Raji (cell line): ENCODE measurements around the gene CAB39.

Source experiments
- POLR2A ChIP-seq: IDR thresholded peaks from 2 replicates; pipeline ENCODE4 v1.6.1; 2011; ENCODE audit warnings: low read depth, low read length, control low read depth; ENCODE audit not compliant: insufficient read depth

CAB39 gene

DNA sequence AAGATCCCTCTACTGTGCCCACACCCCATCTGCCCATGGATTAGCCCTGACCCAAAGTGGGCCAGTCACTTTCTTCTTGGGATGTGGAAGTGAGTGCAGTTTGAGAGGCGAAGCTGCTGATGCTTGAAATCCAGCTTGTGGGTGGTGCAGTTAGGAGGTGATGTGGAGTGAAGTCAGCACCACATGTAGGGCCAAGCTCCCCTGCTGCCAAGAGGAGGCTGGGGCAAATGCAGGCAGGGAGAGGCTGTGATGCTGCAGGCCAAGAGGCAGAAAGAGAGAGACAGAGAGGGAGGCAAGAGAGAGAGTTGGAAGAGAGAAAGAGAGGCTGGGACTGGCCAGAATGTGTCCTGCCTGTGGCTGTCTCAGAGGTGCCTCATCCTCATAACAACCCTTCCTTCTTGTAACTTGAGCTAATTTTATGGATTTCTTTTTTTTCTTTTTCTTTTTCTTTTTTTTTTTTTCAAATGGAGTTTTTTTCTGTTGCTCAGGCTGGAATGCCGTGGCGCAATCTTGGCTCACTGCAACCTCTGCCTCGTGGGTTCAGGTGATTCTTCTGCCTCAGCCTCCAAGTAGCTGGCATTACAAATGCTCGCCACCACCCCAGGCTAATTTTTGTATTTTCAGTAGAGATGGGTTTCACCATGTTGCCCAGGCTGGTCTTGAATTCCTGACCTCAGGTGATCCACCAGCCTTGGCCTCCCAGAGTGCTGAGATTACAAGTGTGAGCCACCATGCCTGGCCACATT lies 35.3 kb upstream of the CAB39 start:
- no peak for TF ChIP-seq POLR2A

DNA sequence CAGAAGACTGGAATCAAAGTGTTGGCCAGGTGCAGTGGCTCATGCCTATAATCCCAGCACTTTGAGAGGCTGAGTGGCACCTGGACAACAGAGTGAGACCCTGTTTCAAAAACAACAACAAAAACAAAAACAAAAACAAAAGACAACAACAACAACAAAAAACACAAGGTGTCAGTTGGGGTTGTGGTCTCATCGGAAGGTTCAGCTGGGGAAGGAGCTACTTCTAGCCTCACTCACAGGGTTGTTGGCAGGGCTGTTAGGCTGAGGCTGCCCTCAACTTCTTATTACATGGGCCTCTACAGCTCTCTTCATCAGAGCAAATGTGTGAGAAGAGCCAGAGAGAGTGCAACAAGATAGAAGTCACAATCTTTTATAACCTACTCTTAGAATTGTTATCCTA lies 34.6 kb upstream of the CAB39 start:
- TF ChIP-seq POLR2A: no peak

DNA sequence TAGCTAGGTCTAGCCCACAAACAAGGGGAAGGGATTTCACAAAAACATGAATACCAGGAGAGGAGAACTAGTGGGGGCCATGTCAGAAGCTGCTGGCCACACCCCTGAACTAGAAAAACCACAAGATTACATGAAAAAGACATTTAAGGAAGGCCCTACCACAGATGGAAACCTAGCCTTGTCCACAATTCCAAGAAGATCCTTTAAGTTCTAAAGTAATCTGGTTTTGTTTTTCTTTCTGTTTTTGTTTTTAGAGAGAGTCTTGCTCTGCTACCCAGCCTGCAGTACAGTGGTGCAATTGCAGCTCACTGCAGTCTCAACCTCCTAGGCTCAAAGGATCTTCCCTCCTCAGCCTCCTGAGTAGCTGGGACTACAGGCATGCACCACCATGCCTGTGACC lies 34.2 kb upstream of the CAB39 start:
- no peak for TF ChIP-seq POLR2A

DNA sequence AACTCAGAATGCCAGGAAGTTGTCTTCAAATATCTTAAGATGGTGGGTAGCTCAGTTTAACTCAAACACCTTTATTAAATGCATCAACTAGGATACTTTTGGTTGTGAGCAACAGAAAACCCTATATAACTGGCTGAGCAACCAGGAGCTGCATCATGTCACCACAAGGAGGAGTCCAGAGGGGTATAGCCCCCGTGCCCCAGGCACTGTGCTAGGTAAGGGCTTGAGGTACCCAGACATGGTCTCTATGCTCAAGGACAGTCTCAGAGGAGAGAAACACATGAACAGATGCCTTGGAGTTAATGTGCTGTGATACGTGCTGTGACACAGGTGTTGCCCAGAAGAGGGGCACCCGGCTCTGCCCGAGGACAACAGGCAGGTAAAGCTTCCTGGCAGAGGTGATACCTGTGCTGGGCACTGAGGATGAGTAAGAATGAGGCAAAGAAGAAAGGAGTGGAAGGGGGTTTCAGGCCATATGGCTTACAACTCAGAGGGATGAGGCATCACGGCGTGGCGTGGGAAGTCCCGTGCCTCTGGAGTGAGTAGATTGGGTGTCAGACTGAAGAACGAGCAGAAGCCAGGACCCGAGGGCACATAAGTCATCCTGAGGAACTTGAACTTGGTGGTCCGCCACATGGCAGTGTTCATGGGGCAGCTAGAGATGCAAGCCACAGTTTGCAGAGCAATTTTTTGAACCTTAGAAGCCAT lies 32.0 kb upstream of the CAB39 start:
- no peak for TF ChIP-seq POLR2A

DNA sequence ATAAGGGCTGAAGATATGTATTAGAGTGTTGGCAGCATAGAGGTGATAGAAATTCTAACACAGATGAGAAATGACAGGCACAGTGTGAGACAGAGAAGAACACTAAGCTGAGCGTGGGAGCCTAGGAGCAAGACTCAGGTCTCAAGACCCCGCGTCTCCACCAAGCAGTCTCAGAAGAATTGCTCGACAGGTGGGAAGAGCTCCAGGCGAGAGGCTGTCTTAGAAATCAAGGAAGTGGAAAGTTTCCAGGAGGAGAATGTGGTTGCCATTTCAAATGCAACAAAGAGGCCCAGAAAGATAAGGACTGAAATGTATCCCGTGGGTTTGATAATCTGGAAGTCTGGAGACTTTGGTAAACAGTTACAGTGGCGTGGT lies 31.5 kb upstream of the CAB39 start:
- TF ChIP-seq POLR2A: no peak

DNA sequence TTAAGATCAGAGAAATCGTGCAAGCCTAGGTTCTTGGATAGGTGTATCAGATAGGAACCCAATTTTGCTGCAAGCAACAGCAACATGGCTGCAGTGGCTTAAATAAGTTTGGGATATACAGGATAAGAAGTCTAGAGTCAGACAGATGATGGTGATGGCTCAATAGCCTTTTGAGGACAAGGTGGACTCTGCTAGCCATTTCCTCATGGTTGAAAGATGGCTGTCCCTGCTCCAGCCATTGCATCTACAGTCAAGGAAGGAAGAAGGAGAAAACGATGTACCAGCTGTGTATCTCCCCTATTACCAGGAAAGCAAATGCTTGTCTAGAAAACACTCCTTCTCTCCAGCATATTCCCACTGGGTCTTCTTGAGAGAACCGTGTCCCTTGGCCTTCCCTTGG lies 30.1 kb upstream of the CAB39 start:
- TF ChIP-seq POLR2A: no peak

DNA sequence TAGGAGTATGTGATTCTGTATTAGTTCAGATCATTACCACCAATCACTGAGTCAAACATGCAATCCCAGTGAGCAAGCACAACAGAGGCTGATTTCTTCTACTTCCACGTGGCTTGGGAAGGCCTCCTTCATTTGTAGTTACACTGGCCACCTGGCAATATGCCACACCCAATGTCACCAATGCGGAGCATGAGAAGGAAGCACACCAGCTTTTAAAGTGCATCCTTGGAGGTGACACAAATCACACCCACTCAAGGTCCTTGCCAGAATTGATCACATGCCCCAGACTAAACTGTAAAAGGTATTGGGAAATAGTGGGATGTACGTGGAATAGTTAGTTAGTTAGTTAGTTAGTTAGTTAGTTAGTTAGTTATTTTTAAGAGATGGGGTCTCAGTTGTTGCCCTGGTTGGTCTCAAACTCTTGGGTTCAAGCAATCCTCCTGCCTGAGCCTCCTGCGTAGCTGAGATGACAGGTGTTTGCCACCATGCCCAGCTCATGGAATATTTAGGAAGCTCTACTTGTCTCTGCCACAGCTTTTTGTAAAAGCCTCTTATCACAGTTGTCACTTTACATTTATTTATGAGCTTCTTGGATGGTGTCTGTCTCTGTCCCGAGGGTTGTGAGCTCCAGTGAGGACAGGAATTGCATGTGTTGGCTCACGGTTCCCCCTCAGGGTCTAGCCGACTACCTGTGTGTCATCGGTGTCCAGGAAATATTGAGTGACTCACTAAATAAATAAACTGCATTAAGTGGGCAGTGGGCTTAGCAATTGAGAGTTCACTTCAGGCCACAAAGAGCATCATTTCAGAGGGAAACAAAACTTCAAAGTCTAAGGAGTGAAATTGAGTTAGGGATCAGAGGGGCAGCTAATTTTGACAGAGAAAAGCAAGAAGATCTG lies 28.1 kb upstream of the CAB39 start:
- no peak for TF ChIP-seq POLR2A

DNA sequence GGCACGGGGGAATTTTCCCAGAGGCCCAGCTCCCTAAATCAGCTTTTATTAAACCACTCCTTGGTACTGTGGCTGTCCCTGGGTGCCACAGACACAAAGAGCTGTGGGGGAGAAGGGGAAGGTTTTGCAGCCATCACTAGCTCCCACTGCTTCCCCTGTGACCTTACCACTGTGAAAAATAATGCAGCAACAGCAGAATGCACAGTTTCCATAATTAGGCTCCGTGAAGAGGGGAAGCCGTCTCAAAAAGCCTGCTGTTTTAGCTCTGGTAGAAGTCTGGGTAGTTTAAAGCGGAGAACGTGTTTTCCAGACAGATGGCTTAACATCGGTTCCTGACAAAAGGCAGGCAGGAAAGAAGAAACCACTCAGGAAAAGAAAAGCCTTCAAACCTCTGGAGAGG lies 27.5 kb upstream of the CAB39 start:
- TF ChIP-seq POLR2A: no peak

DNA sequence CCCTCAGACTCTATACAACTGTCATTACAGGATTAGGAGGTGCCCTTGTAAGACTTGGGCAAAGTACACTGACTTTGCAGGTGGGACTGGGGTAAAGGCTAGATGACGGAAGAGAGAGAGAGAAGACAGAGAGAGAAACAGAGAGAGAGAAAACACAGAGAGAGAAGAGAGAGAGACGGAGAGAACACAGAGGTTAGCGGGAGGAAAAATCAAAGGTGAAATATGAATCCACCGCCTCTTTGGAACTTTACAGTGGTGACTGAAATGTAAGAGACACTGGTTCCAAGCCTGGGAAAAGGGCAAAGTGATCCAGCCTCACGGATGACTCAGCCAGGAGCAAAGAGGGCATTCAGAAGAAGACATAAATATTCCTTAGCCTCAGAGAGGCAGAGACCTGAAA lies 25.1 kb upstream of the CAB39 start:
- no peak for TF ChIP-seq POLR2A

DNA sequence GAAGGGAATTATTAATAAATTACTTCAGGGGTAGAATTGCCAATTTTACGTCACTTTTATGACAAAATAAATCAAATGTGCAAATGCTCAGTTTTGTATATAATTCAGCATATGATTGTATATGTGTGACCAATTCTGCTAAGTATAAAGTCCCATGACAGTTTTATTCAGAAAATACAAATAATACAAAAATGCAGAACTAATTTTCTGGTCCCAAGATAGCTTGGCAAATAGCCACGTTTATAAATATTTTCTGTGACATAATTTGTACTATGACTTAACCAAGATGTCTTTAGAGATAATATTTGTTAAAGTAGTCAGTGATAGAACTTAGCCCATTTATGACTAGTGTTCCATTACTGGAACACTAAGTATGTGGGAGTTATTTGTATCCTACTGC lies 24.2 kb upstream of the CAB39 start:
- no peak for TF ChIP-seq POLR2A

DNA sequence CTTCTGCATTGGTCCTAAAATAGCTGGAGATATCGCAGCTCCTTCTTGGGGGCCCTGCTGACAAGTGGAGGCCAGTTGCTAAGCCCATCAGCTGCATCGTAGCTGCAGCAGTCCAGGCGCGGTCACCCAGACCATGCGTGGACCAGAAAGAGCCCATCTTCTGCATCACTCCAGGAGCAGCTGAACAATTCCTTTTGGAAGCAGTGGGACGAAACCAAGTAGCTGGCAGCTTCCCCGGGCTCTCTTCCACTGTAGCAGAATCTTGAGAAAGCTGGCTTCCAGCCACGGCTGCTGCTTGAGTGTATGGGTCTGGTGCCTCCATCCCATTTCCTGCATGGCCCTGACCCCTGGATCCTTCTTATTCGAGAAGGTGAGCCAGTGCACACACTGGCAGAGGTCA lies 22.2 kb upstream of the CAB39 start:
- TF ChIP-seq POLR2A: no peak

DNA sequence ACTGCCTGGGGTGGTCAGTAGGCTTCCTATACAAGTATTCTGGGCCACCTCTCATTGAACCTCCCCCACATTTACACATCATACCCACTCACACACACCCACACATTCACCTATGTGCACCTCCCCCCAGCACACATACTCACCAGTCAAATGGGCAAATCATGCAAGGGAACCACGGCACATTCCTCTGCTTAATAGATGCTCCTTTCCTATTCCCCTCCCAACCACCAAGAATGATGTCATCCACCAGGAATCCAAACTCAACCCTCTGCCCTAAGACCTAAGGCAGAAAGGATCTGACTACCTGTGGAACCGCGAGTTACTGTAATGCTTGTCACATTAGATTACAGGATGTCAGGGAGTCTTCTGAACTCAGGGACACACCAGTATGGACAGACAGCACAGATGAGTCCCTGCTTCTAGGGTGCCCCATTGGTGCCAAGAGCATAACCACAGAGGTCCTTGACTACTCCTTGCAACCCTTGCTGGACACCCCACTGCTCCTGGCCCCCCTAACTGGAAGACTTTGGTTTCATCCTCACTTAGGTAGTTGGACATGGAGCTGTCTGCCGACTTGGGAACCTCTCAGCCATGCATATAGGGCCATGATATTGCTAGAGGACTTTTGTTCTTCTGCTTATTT lies 21.5 kb upstream of the CAB39 start:
- no peak for TF ChIP-seq POLR2A

DNA sequence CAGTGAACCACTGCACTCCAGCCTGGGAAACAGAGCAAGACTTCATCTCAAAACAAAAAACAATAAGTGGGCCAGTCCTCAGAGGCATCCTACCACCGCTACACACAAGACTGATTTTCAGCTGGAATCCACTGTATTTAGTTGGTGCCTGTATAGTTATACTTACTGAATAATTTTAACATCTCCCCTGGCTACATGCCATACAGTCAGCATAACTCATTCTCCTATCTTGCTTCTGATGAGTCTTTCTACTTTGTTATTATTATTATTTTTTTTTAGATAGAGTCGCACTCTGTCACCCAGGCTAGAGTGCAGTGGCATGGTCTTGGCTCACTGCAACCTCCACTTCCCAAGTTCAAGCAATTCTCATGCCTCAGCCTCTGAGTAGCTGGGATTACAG lies 19.9 kb upstream of the CAB39 start:
- TF ChIP-seq POLR2A: no peak

DNA sequence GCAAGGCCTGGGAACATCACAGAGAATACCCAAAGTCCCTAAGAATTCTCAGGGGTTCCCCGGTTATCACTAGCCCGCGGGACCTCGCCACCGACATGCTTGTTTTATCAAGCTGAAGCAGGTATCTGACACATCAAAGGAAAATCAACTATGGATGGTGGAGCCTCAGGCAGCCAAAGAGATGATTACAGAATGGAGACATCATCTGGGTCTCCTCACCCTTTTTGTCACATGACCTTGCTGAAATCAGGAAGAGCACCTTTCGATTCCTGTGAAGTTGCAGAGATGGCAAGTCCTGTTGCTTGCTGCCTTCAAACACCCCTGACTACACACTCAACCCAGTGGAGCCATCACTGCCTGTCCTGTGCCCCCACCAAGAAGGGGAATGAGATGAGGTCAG lies 19.2 kb upstream of the CAB39 start:
- no peak for TF ChIP-seq POLR2A

DNA sequence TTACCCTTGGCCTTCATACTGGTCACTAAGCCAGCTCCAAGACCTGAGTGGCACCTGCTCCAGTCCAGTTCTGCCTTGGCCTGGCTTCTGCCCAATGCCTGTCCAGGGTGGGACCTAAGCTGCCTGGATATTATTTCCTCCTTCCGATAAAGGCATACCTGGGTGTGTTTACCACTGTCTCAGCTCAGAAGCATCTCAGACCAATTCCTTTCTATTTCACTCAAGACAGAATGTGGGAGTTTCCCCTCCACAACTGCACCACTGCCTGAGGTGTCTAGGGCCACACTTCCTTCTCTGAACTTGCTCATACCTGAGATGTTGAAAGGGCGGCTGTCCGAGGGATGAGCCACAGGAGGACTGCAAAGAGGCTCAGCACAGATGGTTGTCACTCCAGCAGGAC lies 18.4 kb upstream of the CAB39 start:
- TF ChIP-seq POLR2A: no peak

DNA sequence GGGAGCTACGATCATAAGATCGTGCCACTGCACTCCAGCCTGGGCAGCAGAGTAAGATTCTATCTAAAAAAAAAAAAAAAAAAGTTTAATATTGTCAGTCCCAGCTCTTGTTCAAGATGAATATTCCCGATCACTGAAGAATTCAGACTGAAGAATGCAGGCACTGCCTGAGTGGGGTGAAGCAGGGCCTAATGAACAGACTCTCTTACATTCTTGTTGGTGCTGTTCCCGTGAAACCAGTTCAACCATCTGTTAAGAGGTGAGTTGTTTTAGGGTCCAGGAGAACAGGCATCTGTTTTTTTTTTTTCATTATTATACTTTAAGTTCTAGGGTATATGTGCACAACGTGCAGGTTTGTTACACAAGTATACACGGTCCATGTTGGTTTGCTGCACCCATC lies 17.1 kb upstream of the CAB39 start:
- TF ChIP-seq POLR2A: no peak

DNA sequence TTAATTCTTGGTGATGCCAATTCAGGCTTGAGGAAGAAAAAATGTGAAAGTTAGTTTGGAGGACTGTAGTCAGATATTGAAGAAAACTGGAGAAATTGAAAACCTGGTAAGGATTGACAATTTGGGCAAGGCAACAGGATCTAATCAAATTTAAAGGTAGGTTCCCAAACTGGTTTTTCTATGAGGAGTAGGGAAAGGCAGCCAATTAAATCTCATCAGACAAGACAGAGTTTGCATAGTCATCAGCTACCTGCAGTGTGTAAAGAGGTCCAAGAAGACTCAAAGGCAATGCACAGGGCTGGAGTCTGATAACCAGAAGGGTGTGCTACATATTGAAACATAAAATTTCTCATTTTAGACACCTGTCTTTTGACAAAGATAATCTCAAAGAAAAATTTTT lies 16.0 kb upstream of the CAB39 start:
- TF ChIP-seq POLR2A: no peak
